ENCODE measurements around the gene UBXN2A.
"Not testable (repeated sequence)": the region's sequence is repeated elsewhere in the genome, so short reads cannot be mapped to it uniquely, and the experiment has no call there.

The UBXN2A gene

DNA sequence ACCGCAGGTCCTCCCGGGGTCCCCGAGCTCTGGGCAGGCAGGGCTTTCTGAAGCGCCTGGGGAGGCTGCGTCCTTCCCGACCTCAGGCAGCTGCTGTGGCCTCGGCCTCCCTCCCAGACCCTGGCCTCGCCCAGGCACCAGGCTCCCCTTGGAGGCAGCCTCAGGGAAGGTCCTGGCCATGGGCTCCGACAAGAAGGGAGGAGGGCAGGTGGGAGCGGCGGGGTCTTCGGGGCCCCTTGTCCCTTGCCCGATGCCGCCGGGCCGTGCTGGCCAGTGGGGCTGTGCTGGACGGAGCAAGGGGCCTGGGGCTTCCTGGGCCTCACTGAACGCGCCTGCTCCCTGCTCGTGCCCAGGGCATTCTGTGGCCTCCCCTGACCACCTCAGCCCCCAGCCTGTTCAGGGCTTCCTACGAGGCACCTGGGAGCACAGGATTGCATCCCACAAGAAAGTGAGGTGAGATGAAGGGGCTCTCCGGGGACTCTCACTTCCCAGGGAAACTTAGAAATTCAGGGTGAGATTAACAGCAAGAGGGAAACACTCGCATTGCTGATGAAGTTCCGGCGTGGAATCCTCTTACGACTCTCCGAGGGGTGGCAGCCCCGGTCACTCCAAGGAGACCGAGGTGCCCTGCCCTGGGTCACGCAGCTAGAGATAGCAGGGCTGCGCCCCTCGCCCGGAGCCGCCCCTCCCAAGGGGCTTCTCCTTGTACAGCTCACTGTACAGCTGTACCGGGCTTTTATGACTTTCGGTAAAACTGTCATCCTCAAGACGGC is 70.4 kb downstream of the UBXN2A start:
- Histone ChIP-seq H3K4me1 (ENCODE audit: control insufficient read depth in 1 of 2, insufficient read depth in 2 of 2, low read length in 2 of 2) (peaks cover 5 to 12% of the 10 kb centered on the region in 2 donors), H3K9me3 (ENCODE audit: control insufficient read depth in 1 of 2, low read length in 2 of 2) (no peaks in the 10 kb centered on the region), H3K27me3 (ENCODE audit: control insufficient read depth in 1 of 2, insufficient read depth in 2 of 2, low read length in 2 of 2) (peaks cover 22 to 30% of the 10 kb centered on the region in 2 donors), H3K4me3 (ENCODE audit: low read depth in 1 of 2, low read length in 2 of 2) (peak overlapping the region; percentile 54 to 55), H3K9ac (ENCODE audit: low read depth in 1 of 2, low read length in 2 of 2) (no peak overlapping the region), H3K36me3 (ENCODE audit: control insufficient read depth in 1 of 2, insufficient read depth in 2 of 2, low read length in 2 of 2) (no peaks in the 10 kb centered on the region), H3K27ac (ENCODE audit: low read depth, low read length) (no peak overlapping the region)

DNA sequence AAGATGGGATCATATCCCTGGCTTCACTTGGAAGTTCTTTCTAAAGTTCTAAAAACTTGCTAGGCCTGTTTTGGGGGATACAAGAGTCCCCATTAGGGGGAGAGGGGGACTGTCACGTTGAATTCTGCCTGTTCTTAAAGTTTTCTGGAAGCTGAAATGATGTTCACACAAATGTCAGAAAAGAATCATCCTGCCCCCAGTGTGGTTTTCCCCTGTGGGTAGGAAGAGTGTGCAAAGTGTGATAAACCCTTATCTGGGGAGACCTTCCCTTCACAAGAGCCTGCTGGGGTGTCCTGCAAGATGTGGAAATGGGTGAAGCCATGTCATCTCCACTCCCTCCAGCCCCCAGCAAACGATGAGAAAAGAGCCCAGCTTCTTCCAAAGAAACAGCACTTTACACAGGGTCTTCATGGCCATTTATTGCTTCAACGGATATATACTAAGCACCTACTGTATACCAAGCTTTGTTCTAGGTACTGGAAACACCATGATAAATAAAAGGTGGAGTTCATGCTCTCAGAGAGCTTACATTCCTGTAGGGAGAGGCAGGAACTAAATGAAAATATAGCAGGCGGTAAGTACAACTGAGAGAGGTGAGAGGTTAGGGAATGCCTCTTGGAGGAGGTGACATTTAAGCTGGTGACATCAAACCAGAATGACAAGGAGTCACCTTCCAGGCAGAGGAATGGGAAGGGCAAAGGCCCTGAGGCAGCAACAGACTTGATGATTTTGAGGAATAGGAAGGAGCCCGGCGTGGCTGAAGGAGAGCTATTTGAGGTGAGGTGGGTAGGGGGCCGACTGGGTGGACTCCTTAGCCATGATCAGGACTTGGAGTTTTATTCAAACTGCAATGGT is 71.2 kb downstream of the UBXN2A start:
- Histone ChIP-seq H3K27me3 (ENCODE audit: control insufficient read depth in 1 of 2, insufficient read depth in 2 of 2, low read length in 2 of 2) (peaks cover 22 to 30% of the 10 kb centered on the region in 2 donors), H3K36me3 (ENCODE audit: control insufficient read depth in 1 of 2, insufficient read depth in 2 of 2, low read length in 2 of 2) (no peaks in the 10 kb centered on the region), H3K4me1 (ENCODE audit: control insufficient read depth in 1 of 2, insufficient read depth in 2 of 2, low read length in 2 of 2) (peaks cover 5 to 12% of the 10 kb centered on the region in 2 donors), H3K4me3 (ENCODE audit: low read depth in 1 of 2, low read length in 2 of 2) (no peak overlapping the region), H3K9me3 (ENCODE audit: control insufficient read depth in 1 of 2, low read length in 2 of 2) (no peaks in the 10 kb centered on the region), H3K9ac (ENCODE audit: low read depth in 1 of 2, low read length in 2 of 2) (no peak overlapping the region), H3K27ac (ENCODE audit: low read depth, low read length) (no peak overlapping the region)

DNA sequence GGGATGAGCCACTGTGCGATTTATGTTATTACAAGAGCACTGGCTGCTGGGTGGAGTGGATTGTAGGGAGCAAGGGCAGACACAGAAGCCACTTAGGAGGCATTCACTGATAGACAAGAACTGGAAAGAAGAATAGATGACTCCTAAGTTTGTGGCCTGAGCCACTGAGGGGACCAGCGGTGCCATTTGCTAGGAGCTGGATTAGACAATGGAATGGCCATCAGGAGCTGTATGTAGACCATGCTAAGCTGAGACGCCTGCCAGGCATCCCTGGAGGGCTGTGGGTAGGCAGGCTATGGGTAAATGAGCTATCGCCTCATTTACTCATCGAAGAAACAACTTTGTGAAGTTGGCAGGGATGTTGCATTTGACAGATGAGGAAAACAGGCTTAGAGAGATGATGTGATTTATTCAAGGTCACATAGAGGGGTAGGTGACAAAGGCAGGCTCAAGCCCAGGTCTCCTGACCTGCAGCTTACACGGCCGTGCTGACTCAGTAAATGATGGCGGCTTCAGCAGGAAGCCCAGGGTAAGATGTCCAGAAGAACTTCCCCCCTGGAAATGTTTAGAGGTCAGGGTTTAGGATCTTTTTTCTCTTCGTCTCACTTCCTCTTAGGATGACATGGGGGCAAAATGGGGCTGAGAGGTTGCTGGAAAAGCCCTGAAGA is 72.4 kb downstream of the UBXN2A start:
- Histone ChIP-seq H3K27me3 (ENCODE audit: control insufficient read depth in 1 of 2, insufficient read depth in 2 of 2, low read length in 2 of 2) (peaks cover 22 to 30% of the 10 kb centered on the region in 2 donors), H3K4me1 (ENCODE audit: control insufficient read depth in 1 of 2, insufficient read depth in 2 of 2, low read length in 2 of 2) (peaks cover 5 to 12% of the 10 kb centered on the region in 2 donors), H3K9ac (ENCODE audit: low read depth in 1 of 2, low read length in 2 of 2) (no peak overlapping the region), H3K9me3 (ENCODE audit: control insufficient read depth in 1 of 2, low read length in 2 of 2) (no peaks in the 10 kb centered on the region), H3K27ac (ENCODE audit: low read depth, low read length) (no peak overlapping the region), H3K36me3 (ENCODE audit: control insufficient read depth in 1 of 2, insufficient read depth in 2 of 2, low read length in 2 of 2) (no peaks in the 10 kb centered on the region), H3K4me3 (ENCODE audit: low read depth in 1 of 2, low read length in 2 of 2) (no peak overlapping the region)

DNA sequence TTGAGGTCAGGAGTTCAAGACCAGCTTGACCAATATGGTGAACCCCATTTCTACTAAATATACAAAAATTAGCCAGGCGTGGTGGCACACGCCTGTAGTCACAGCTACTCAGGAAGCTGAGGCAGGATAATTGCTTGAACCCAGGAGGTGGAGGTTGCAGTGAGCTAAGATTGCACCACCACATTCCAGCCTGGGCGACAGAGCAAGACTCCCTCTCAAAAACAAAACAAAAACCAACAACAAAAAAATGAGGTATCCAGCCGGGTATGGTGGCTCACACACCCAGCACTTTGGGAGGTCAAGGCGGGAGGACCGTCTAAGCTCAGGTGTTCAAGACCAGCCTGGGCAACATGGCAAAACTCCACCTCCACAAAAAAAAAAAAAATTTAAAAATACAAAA is 74.6 kb downstream of the UBXN2A start:
- not testable (repeated sequence) for H3K9ac ChIP-seq (ENCODE audit: low read depth in 1 of 2, low read length in 2 of 2)
- H3K27me3 ChIP-seq (ENCODE audit: control insufficient read depth in 1 of 2, insufficient read depth in 2 of 2, low read length in 2 of 2): peaks cover 17 to 18% of the 10 kb centered on the region in 2 donors

DNA sequence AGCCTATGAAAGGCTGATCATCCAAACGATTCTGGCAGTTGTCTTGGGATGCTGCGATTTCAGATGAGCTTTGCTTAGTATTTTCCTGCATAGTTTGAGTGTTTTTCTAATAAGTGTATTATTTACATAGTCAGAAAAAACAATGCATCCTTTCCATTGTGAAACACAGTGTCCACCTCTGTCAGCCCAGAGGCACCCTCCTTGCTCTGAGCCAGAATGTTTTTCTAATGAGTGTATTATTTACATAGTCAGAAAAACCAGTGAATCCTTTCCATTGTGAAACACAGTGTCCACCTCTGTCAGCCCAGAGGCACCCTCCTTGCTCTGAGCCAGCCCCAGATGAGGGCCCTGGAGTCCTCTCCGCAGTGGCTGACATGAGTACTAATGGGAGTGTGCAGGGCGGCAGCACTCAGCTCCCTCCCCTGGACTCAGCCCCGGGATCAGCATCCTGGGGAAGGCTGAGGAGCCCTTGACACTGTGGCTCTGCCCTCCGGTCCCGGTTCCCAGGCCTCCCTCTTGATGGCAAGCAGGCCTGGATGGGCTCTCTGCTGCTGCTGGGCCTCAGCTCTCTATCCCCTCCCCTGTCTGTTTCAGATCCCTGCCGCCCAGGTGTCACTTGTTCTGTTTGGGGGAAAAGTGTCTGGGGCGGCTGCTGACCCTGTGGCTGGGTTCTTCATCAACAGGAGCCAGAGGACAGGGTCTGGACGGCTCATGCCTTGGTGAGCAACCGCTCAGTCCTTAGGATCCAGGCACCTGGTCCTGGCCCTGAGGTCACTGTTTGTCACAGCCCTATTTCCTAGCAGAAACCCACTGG is 75.5 kb downstream of the UBXN2A start:
- no peak overlapping the region for H3K27ac ChIP-seq (ENCODE audit: low read depth, low read length)
- H3K9ac ChIP-seq (ENCODE audit: low read depth in 1 of 2, low read length in 2 of 2): no peak overlapping the region

More for the DNA sequence above, 74.6 kb downstream of the UBXN2A start:
- not testable (repeated sequence) for H3K9me3 ChIP-seq (ENCODE audit: control insufficient read depth in 1 of 2, low read length in 2 of 2); H3K36me3 ChIP-seq (ENCODE audit: control insufficient read depth in 1 of 2, insufficient read depth in 2 of 2, low read length in 2 of 2); H3K4me1 ChIP-seq (ENCODE audit: control insufficient read depth in 1 of 2, insufficient read depth in 2 of 2, low read length in 2 of 2); H3K27ac ChIP-seq (ENCODE audit: low read depth, low read length); H3K4me3 ChIP-seq (ENCODE audit: low read depth in 1 of 2, low read length in 2 of 2)

DNA sequence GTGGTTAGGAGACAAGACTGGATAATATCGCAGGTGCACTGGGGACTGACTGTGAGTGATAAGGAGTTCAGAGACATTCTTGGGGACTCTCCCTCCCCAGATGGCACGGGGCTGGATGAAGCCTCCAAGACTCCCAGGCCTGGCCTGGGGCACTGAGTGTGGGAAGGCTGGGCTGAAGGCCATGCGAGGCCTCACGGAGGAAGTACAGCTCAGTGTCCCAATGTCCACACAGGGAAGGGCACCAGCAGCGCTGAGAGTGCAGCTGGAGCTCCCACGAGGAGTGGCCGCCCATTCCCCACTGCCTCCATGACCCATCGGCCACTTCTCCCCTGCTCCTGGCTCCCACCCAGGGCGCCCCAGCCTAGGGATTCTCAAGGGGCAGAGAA is 76.1 kb downstream of the UBXN2A start:
- Histone ChIP-seq H3K27ac (ENCODE audit: low read depth, low read length) (no peak overlapping the region), H3K9ac (ENCODE audit: low read depth in 1 of 2, low read length in 2 of 2) (no peak overlapping the region), H3K4me1 (ENCODE audit: control insufficient read depth in 1 of 2, insufficient read depth in 2 of 2, low read length in 2 of 2) (no peaks in the 10 kb centered on the region), H3K9me3 (ENCODE audit: control insufficient read depth in 1 of 2, low read length in 2 of 2) (no peaks in the 10 kb centered on the region), H3K27me3 (ENCODE audit: control insufficient read depth in 1 of 2, insufficient read depth in 2 of 2, low read length in 2 of 2) (peaks cover 3 to 5% of the 10 kb centered on the region in 2 donors), H3K36me3 (ENCODE audit: control insufficient read depth in 1 of 2, insufficient read depth in 2 of 2, low read length in 2 of 2) (no peaks in the 10 kb centered on the region), H3K4me3 (ENCODE audit: low read depth in 1 of 2, low read length in 2 of 2) (no peak overlapping the region)

More for the DNA sequence above, 75.5 kb downstream of the UBXN2A start:
- no peak overlapping the region for H3K4me3 ChIP-seq (ENCODE audit: low read depth in 1 of 2, low read length in 2 of 2)
- H3K27me3 ChIP-seq (ENCODE audit: control insufficient read depth in 1 of 2, insufficient read depth in 2 of 2, low read length in 2 of 2): peaks cover 9 to 11% of the 10 kb centered on the region in 2 donors
- no peaks in the 10 kb centered on the region for H3K9me3 ChIP-seq (ENCODE audit: control insufficient read depth in 1 of 2, low read length in 2 of 2)
- H3K4me1 ChIP-seq (ENCODE audit: control insufficient read depth in 1 of 2, insufficient read depth in 2 of 2, low read length in 2 of 2): no peaks in the 10 kb centered on the region
- H3K36me3 ChIP-seq (ENCODE audit: control insufficient read depth in 1 of 2, insufficient read depth in 2 of 2, low read length in 2 of 2): no peaks in the 10 kb centered on the region

DNA sequence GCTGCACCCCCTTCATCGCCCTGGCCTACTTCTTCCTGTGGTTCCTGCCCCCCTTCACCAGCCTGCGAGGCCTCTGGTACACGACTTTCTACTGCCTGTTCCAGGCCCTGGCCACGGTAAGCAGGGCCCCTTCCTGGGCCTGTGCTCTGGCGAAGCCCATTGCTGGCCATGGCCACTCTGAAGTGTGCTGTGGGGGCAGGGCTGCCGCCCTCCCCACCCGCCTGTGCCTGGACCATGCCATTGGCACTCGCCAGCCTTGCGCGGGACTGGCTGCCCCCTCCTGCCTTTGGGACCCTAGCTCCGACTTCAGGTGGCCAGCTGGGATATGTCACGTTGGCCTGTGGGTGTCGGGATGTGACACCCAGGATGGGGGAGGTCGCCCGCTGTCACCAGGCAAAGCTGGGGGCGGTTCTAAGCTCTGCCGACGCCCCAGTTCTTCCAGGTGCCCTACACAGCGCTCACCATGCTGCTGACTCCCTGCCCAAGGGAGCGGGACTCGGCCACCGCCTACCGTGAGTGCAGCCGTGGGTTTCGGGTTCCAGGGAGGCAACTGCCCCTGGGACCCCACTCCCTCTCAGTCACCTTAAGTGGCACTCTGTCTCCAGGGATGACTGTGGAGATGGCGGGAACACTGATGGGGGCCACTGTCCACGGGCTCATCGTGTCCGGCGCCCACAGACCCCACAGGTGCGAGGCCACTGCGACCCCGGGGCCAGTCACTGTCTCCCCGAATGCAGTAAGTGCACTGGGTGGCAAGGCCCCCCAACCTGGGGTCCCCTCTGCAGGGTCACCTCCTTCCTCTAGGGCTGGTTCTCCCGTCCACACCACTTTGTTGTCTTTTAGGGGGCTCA is 76.8 kb downstream of the UBXN2A start:
- H3K4me3 ChIP-seq (ENCODE audit: low read depth in 1 of 2, low read length in 2 of 2): no peak overlapping the region
- H3K9me3 ChIP-seq (ENCODE audit: control insufficient read depth in 1 of 2, low read length in 2 of 2): no peaks in the 10 kb centered on the region
- H3K27me3 ChIP-seq (ENCODE audit: control insufficient read depth in 1 of 2, insufficient read depth in 2 of 2, low read length in 2 of 2): no peaks in the 10 kb centered on the region
- no peak overlapping the region for H3K27ac ChIP-seq (ENCODE audit: low read depth, low read length)
- H3K36me3 ChIP-seq (ENCODE audit: control insufficient read depth in 1 of 2, insufficient read depth in 2 of 2, low read length in 2 of 2): no peaks in the 10 kb centered on the region
- no peak overlapping the region for H3K9ac ChIP-seq (ENCODE audit: low read depth in 1 of 2, low read length in 2 of 2)
- H3K4me1 ChIP-seq (ENCODE audit: control insufficient read depth in 1 of 2, insufficient read depth in 2 of 2, low read length in 2 of 2): no peaks in the 10 kb centered on the region

DNA sequence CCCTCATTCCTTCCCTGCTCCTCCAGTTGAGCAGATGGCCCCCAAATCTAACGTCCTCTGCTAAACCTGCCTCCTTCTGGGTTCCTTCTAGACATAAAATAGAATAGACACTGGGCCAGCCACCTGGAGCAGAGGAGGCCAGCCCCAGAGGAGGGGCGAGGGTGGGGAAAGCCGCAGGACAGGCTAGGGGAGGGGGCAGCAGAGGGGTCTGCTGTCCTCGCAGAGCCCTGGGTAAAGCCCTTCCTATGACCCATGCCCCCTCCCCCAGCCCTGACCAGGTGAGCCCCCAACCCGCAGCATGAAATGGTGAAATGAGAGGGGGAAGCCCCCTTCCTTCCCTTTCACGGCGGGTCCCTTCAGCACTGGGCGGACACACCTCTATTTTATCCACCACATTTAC is 77.4 kb downstream of the UBXN2A start:
- peaks cover 0 to under 1% of the 10 kb centered on the region in 2 donors for H3K36me3 ChIP-seq (ENCODE audit: control insufficient read depth in 1 of 2, insufficient read depth in 2 of 2, low read length in 2 of 2)
- no peak overlapping the region for H3K4me3 ChIP-seq (ENCODE audit: low read depth in 1 of 2, low read length in 2 of 2)
- H3K27ac ChIP-seq (ENCODE audit: low read depth, low read length): no peak overlapping the region
- H3K9ac ChIP-seq (ENCODE audit: low read depth in 1 of 2, low read length in 2 of 2): no peak overlapping the region
- H3K4me1 ChIP-seq (ENCODE audit: control insufficient read depth in 1 of 2, insufficient read depth in 2 of 2, low read length in 2 of 2): no peaks in the 10 kb centered on the region
- no peaks in the 10 kb centered on the region for H3K9me3 ChIP-seq (ENCODE audit: control insufficient read depth in 1 of 2, low read length in 2 of 2)
- no peaks in the 10 kb centered on the region for H3K27me3 ChIP-seq (ENCODE audit: control insufficient read depth in 1 of 2, insufficient read depth in 2 of 2, low read length in 2 of 2)

DNA sequence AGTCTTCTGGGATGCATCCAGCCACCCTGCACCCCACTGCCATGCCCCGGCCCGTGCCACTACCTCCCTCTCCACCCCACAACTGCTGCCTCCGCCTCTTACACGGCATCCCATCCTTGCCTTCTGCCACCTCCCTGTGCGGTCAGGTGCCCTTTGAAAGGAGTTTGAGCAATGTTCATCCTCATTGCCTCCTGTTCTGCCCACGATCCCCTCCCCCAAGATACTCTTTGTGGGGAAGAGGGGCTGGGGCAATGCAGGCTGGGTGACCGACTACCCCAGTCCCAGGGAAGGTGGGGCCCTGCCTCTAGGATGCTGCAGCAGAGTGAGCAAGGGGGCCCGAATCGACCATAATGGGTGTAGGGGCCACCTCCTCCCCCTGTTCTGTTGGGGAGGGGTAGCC is 78.0 kb downstream of the UBXN2A start:
- Histone ChIP-seq H3K27ac (ENCODE audit: low read depth, low read length) (no peak overlapping the region), H3K4me3 (ENCODE audit: low read depth in 1 of 2, low read length in 2 of 2) (no peak overlapping the region), H3K36me3 (ENCODE audit: control insufficient read depth in 1 of 2, insufficient read depth in 2 of 2, low read length in 2 of 2) (peaks cover 0 to 5% of the 10 kb centered on the region in 2 donors), H3K9ac (ENCODE audit: low read depth in 1 of 2, low read length in 2 of 2) (no peak overlapping the region), H3K9me3 (ENCODE audit: control insufficient read depth in 1 of 2, low read length in 2 of 2) (no peaks in the 10 kb centered on the region), H3K4me1 (ENCODE audit: control insufficient read depth in 1 of 2, insufficient read depth in 2 of 2, low read length in 2 of 2) (no peaks in the 10 kb centered on the region), H3K27me3 (ENCODE audit: control insufficient read depth in 1 of 2, insufficient read depth in 2 of 2, low read length in 2 of 2) (no peaks in the 10 kb centered on the region)
